Measurements from ENCODE around the gene TOMT. TPM values are rescaled to one million over a fixed set of nuclear protein-coding genes. Genes with fewer than 3 reads are reported as not detected.

Gene TOMT
- not detected for total RNA-seq (ENCODE audit: unreplicated experiment)
- long read RNA-seq: 0 reads

- Mint-ChIP-seq H3K27me3 (ENCODE audit: unreplicated experiment) (peaks cover 17% of the 10 kb centered on the region), H3K4me1 (ENCODE audit: low read depth, unreplicated experiment) (peaks cover 22% of the 10 kb centered on the region), H3K36me3 (ENCODE audit: unreplicated experiment) (peaks cover 4% of the 10 kb centered on the region), H3K4me3 (ENCODE audit: unreplicated experiment) (peak within 1 kb of the TSS; percentile 41), H3K27ac (ENCODE audit: unreplicated experiment) (peak within 1 kb of the TSS; percentile 44), H3K9me3 (ENCODE audit: unreplicated experiment) (peaks cover 12% of the 10 kb centered on the region)
- TF ChIP-seq, protein P1, sequence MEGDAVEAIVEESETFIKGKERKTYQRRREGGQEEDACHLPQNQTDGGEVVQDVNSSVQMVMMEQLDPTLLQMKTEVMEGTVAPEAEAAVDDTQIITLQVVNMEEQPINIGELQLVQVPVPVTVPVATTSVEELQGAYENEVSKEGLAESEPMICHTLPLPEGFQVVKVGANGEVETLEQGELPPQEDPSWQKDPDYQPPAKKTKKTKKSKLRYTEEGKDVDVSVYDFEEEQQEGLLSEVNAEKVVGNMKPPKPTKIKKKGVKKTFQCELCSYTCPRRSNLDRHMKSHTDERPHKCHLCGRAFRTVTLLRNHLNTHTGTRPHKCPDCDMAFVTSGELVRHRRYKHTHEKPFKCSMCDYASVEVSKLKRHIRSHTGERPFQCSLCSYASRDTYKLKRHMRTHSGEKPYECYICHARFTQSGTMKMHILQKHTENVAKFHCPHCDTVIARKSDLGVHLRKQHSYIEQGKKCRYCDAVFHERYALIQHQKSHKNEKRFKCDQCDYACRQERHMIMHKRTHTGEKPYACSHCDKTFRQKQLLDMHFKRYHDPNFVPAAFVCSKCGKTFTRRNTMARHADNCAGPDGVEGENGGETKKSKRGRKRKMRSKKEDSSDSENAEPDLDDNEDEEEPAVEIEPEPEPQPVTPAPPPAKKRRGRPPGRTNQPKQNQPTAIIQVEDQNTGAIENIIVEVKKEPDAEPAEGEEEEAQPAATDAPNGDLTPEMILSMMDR (IDR thresholded peaks at IDR 0.05; ENCODE audit: partially characterized antibody, unreplicated experiment): no peak
- DNase-seq: no peak
Measured at GRCh38 chr11:72105888-72106287, at the start of gene TOMT. TOMT (plus strand) TSS chr11:72105924; CDS start chr11:72105952, 28 bp downstream.

GRCh38 chr11:72058416-72059034 lies 47.2 kb upstream of the TOMT start:
- Mint-ChIP-seq H3K27me3 (ENCODE audit: unreplicated experiment) (no peaks in the 10 kb centered on the region), H3K27ac (ENCODE audit: unreplicated experiment) (peak overlapping the region; percentile 70), H3K4me1 (ENCODE audit: low read depth, unreplicated experiment) (no peaks in the 10 kb centered on the region), H3K36me3 (ENCODE audit: unreplicated experiment) (no peaks in the 10 kb centered on the region), H3K4me3 (ENCODE audit: unreplicated experiment) (no peak overlapping the region), H3K9me3 (ENCODE audit: unreplicated experiment) (no peaks in the 10 kb centered on the region)
- DNase-seq: no peak
- TF ChIP-seq, protein P1 (IDR thresholded peaks at IDR 0.05; ENCODE audit: partially characterized antibody, unreplicated experiment): no peak

DNA sequence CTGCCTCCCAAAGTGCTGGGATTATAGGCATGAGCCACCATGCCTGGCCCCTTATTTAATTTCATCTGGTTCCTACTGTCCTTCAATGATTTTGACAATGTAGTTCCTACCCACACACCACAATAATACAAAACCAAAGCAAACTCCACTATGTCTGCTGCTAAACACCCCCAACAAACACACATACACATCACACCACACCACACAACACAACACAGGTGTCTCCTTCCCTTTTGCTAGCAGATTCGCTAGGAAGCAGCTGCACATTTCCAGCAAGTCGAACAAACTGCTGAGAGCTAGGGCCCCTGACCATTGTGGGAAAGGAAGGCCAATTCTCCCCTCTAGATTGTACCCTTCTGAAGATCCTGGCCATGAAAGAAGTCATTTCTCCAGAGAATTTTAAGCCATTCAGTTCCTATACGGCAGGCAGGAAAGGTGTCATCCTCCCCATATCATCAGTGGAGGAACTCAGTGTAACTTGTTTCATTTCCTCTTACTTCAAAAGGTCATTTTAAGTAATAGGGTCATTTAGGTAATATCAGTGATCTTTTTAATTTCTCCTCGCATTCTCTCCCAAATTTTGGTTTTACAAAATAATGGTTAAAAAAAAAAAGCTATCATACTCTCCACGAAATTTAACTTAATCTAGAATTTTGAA lies 43.9 kb upstream of the TOMT start:
- DNase-seq: no peak
- peaks cover 4% of the 10 kb centered on the region for H3K4me1 Mint-ChIP-seq (ENCODE audit: low read depth, unreplicated experiment)
- H3K27me3 Mint-ChIP-seq (ENCODE audit: unreplicated experiment): no peaks in the 10 kb centered on the region
- no peak overlapping the region for H3K4me3 Mint-ChIP-seq (ENCODE audit: unreplicated experiment)
- H3K27ac Mint-ChIP-seq (ENCODE audit: unreplicated experiment): no peak overlapping the region
- H3K9me3 Mint-ChIP-seq (ENCODE audit: unreplicated experiment): peaks cover 3% of the 10 kb centered on the region
- TF ChIP-seq, protein P1 (IDR thresholded peaks at IDR 0.05; ENCODE audit: partially characterized antibody, unreplicated experiment): no peak
- no peaks in the 10 kb centered on the region for H3K36me3 Mint-ChIP-seq (ENCODE audit: unreplicated experiment)

DNA sequence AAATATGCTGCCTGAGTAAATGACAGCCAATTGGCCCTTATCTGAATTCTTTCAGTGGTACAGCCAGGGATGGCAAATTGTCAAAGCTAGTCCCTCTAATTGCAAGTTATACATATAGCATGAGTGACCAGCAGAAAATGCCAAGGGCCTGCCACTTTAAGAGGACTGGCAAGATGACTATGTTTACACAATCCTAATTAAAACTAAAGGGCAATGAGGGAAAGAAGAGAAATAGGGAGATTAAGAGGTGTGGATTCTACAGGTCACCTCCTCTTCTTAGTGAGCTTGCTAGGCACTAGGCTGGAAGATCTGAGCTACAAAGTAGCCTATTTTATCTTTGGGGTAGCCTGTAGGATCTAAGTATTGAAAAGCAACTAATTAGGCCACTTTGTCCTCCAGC lies 38.9 kb upstream of the TOMT start:
- TF ChIP-seq, protein P1 (IDR thresholded peaks at IDR 0.05; ENCODE audit: partially characterized antibody, unreplicated experiment): no peak

DNA sequence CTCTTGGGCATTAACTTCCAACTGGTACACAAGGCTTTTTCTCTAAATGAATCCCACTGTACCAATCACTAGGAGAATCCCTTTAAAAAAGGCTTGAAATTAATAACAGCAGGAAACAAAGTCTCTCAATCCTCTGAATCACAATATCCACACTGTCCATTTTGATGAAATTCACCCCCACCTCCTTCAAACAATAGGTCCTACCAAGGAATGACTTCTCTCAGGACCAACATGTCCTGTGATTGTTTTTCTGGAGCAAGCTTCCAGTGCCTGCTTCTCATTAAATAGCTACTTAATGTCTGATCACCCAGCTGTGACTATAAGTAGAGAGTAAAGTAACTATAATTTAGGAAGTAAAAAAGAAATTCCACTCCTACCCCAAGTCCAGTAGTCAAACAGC lies 38.5 kb upstream of the TOMT start:
- Mint-ChIP-seq H3K27me3 (ENCODE audit: unreplicated experiment) (no peaks in the 10 kb centered on the region), H3K9me3 (ENCODE audit: unreplicated experiment) (peaks cover 3% of the 10 kb centered on the region), H3K4me3 (ENCODE audit: unreplicated experiment) (no peak overlapping the region), H3K27ac (ENCODE audit: unreplicated experiment) (no peak overlapping the region), H3K36me3 (ENCODE audit: unreplicated experiment) (no peaks in the 10 kb centered on the region), H3K4me1 (ENCODE audit: low read depth, unreplicated experiment) (peaks cover 20% of the 10 kb centered on the region)
- DNase-seq: no peak
- TF ChIP-seq, protein P1 (IDR thresholded peaks at IDR 0.05; ENCODE audit: partially characterized antibody, unreplicated experiment): no peak

More for the DNA sequence above, 38.9 kb upstream of the TOMT start:
- peaks cover 3% of the 10 kb centered on the region for H3K9me3 Mint-ChIP-seq (ENCODE audit: unreplicated experiment)
- H3K4me3 Mint-ChIP-seq (ENCODE audit: unreplicated experiment): no peak overlapping the region
- H3K27me3 Mint-ChIP-seq (ENCODE audit: unreplicated experiment): no peaks in the 10 kb centered on the region
- no peaks in the 10 kb centered on the region for H3K36me3 Mint-ChIP-seq (ENCODE audit: unreplicated experiment)
- H3K27ac Mint-ChIP-seq (ENCODE audit: unreplicated experiment): no peak overlapping the region
- peaks cover 20% of the 10 kb centered on the region for H3K4me1 Mint-ChIP-seq (ENCODE audit: low read depth, unreplicated experiment)
- DNase-seq: no peak
